NCI-H524 treated with DMSO at 0.1 percent for 48 hours (cell line): ENCODE results near the gene ABHD17B.

Source experiments
- DNase-seq: peaks from one replicate; lab custom pipeline; 2025; lab: John Stamatoyannopoulos, UW

Gene ABHD17B

GRCh38 chr9:71876829-71877228 is 34.2 kb downstream of the ABHD17B start:
- no peak for DNase-seq

GRCh38 chr9:71876106-71876505 is 34.9 kb downstream of the ABHD17B start:
- DNase-seq: no peak

GRCh38 chr9:71875345-71875744 is 35.6 kb downstream of the ABHD17B start:
- DNase-seq: no peak

GRCh38 chr9:71863631-71864030 is 47.4 kb downstream of the ABHD17B start:
- DNase-seq: no peak

GRCh38 chr9:71861618-71862017 is 49.4 kb downstream of the ABHD17B start:
- DNase-seq: no peak

GRCh38 chr9:71859939-71860338 is 51.1 kb downstream of the ABHD17B start:
- no peak for DNase-seq

- DNase-seq: no peak
These were observed 52.2 kb downstream of the ABHD17B start for GRCh38 chr9:71858812-71859211.

GRCh38 chr9:71858102-71858798 is 52.7 kb downstream of the ABHD17B start:
- DNase-seq: no peak

GRCh38 chr9:71857159-71857558 is 53.8 kb downstream of the ABHD17B start:
- DNase-seq: no peak

- peak; percentile 28 for DNase-seq
These were observed 56.2 kb downstream of the ABHD17B start for GRCh38 chr9:71854811-71855210.

- no peak for DNase-seq
These were observed 57.9 kb downstream of the ABHD17B start for GRCh38 chr9:71853084-71853483.

- DNase-seq: no peak
These were observed 60.0 kb downstream of the ABHD17B start for GRCh38 chr9:71850996-71851395.

- no peak for DNase-seq
These were observed 63.1 kb downstream of the ABHD17B start for GRCh38 chr9:71847892-71848291.

GRCh38 chr9:71844808-71845207 is 66.2 kb downstream of the ABHD17B start:
- DNase-seq: no peak

- no peak for DNase-seq
These were observed 71.3 kb downstream of the ABHD17B start for GRCh38 chr9:71839668-71840067.

- DNase-seq: no peak
These were observed 75.4 kb downstream of the ABHD17B start for GRCh38 chr9:71835596-71835995.

GRCh38 chr9:71830929-71831328 is 80.1 kb downstream of the ABHD17B start:
- DNase-seq: no peak

GRCh38 chr9:71830153-71830552 is 80.8 kb downstream of the ABHD17B start:
- DNase-seq: no peak

- DNase-seq: no peak
These were observed 84.7 kb downstream of the ABHD17B start for GRCh38 chr9:71826279-71826678.

- no peak for DNase-seq
These were observed 86.7 kb downstream of the ABHD17B start for GRCh38 chr9:71824257-71824656.

GRCh38 chr9:71822935-71823334 is 88.1 kb downstream of the ABHD17B start:
- no peak for DNase-seq

- no peak for DNase-seq
These were observed 88.5 kb downstream of the ABHD17B start for GRCh38 chr9:71822456-71822855.

GRCh38 chr9:71821405-71821804 is 89.6 kb downstream of the ABHD17B start:
- DNase-seq: no peak

GRCh38 chr9:71820403-71820921 is 90.5 kb downstream of the ABHD17B start:
- DNase-seq: no peak
